Muscle of arm (tissue), 12 donors: ENCODE measurements around the gene DHRS11. TPM values are rescaled to one million over a fixed set of nuclear protein-coding genes. Genes with fewer than 3 reads are reported as not detected.
"Not testable (repeated sequence)": the region's sequence is repeated elsewhere in the genome, so short reads cannot be mapped to it uniquely, and the experiment has no call there.

Experiments used
- DNase-seq: peaks from one replicate; pipeline ENCODE4 v3.0.0-alpha.2; 2013
- polyA plus RNA-seq, 12 donors: library from polyadenylated mRNA; unstranded; fragments of 120-200 nt; gene quantifications; one replicate each; pipeline ENCODE4 v1.2.1, GENCODE V29; 2013; ENCODE audit not compliant: insufficient read length in 12 of 12

DHRS11 gene
- polyA plus RNA-seq, 12 donors = 4.9 to 30.6 (median 6.9) TPM; not detected in 1

DNA sequence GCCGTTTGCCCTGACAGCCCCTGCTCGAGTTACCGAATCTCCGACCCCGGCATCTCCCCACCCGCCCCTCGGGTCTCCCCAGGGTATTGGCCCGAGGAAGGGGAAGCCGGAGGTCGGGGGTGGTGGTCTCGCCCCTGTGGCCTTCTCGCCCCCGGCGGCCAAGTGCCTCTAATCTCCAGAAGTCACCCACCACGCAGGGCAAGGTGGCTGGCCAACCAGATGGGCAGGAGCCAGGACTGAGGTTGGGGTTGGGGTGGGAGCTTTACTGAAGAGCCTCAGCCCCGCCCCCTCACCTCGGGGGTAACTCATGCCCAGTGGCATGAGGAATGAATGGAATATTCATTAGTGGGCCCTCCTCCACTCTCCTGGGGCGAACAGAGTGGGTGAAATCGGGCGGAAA, 637 bp downstream of the DHRS11 start:
- DNase-seq = no peak

DNA sequence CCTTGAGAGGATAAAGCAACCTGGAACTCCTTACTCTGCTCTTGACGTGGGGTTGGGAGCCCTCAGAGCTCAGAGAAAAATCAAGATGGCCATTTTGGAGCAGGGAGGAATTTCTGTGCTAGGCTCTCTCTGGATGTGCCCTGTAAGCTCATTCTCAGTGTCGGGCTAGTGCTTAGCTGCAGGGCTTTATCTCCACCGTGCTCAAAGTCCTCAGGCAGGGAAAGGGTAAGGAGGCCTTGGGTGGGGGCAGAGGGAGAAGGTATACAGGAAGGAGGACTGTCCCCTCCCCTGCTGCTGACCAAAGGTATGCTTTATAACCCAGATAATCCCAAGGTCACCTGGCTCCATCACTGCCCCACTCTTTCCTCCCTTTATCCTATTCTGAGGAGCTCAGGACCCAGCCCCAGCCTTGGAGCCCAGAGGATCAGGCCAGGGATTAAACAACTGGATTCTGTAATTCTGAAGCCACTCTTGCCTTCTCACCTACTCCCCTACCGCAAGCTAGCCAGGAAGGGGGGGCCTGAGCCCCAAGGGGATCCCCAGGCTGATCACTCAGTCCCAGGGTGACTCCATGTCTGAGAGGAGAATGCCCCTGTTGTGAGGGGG, 1.1 kb downstream of the DHRS11 start:
- DNase-seq = no peak

DNA sequence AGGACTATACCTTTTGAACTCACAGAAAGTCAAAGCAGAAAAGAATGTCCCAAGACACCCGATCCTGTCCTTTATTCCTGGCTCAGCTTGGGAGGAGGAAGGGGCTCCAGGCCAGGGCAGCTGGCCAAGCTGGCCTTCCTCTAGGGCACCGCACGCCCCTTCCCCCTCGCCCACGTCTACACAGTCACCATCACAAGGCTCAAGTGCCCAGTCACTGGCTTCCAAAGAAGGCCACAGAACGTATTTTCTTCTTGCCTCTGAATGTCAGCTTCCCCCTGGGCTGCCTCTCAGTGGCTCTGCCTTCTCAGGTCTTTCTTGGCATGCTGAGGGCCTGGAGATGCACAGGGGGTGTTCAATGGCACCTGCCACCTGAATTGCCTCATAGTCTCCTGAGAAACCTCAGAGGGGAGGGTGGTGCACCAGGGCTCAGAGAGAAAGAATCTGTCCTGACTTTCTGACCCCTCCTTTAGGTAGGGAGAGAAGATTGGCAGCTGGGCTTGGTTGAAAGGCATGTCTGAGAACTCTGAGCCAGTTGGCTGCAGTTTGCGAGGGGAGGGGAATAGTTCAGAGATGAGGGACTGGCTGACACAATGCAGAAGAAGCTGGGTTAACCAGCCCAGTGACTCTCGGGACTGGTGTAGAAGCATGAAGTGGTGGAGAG, 2.1 kb downstream of the DHRS11 start:
- DNase-seq = no peak

DNA sequence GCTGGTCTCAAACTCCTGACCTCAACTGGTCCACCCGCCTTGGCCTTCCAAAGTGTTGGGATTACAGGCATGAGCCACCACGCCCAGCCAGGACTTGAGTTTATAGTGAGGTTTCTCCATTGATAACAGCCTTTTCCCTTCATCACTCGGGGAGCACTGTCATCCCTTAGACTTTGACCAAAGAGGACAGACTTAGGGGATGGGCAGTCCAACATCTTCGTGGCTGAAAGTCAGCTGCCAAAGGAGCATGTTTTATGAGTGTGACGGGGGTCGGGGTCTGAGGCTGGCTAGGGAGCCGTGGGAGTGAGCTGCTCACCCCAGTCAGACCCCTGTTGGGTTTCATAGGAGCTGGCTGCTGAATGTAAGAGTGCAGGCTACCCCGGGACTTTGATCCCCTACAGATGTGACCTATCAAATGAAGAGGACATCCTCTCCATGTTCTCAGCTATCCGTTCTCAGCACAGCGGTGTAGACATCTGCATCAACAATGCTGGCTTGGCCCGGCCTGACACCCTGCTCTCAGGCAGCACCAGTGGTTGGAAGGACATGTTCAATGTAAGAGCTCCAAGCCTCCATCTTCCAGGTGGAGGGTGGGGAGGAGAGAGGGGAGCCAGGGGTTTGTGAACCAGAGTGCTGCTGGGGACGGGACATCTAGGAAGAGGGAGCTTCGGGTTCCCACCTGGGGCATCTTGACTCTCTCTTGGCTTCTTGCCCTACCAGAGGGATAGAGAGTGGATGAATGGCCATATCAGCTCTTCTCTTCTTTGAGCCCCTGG, 3.1 kb downstream of the DHRS11 start:
- no peak for DNase-seq

DNA sequence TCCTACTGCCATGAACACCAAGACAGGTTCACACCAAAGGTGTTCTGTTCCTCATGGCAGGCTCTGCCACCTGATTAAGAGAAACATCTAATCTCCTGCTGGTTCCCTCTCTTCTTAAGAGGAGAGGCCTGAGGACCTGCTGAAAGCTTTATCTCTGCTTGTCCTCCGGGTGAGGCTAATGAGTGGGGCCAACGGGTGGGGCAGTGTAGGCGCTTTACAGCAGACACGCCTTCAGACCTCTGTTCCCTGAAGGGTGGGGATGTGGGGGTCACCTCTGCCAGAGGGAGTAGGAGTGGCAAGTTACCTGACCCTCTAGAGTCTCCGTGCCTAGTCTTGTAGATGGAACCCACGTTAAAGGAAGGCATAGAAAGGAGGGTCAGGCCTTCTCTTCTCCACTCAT, 5.5 kb downstream of the DHRS11 start:
- no peak for DNase-seq

DNA sequence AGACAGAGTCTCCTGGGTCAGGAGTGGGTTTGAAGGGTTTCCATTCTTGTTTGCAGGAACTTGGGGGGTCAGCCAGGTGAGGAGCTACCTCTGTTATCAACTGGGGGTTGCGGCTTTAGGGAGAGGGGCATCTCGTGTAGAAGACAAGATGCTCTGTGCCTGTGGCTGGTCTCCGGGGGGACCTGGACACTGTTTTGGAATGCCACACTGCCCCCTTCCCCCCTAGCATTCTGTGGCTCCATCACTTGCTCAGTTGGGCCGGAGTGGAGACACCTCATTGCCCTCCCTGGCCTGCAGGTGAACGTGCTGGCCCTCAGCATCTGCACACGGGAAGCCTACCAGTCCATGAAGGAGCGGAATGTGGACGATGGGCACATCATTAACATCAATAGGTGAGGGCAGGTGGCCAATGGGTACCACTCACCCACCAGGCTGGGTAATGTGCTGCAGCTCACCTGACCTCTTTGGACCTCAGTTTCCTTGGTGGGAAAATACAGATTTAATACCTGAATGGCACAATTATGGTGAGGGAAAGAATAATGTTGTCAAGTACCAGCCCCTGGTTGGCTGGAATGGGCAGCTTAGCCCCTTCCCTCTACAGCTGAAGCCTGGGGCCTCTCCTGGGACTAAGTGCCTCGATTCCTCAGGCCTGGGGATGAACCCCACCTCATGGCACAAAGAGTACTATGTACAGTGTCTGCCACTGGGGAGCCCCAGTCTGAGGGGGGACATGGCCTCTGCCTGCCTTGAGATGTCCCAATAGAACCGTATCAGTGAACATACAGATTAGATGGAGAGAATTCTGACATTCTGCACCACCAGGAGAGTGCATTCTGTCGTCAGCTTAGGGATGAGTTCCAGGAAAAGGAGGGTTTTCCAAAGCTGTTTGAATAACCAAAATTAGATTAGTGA, 6.4 kb downstream of the DHRS11 start:
- DNase-seq = no peak

DNA sequence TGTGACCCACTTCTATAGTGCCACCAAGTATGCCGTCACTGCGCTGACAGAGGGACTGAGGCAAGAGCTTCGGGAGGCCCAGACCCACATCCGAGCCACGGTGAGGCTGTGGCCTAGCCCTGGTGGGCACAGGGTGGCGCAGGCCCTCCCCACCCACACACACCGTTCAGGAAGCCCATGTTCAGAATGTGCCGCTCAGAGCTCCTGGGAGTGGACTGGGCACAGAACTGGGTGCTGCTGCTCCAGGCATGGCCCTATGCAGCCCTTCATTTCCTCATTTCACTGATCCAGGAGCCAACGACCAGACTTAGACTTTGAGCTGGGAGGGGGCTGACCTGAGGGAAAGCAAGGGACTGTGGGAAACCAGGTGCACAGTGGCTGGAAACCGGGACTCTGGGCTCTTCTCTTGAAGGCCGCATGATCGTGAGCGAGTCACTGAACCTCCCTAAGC, 7.3 kb downstream of the DHRS11 start:
- DNase-seq = no peak

DNA sequence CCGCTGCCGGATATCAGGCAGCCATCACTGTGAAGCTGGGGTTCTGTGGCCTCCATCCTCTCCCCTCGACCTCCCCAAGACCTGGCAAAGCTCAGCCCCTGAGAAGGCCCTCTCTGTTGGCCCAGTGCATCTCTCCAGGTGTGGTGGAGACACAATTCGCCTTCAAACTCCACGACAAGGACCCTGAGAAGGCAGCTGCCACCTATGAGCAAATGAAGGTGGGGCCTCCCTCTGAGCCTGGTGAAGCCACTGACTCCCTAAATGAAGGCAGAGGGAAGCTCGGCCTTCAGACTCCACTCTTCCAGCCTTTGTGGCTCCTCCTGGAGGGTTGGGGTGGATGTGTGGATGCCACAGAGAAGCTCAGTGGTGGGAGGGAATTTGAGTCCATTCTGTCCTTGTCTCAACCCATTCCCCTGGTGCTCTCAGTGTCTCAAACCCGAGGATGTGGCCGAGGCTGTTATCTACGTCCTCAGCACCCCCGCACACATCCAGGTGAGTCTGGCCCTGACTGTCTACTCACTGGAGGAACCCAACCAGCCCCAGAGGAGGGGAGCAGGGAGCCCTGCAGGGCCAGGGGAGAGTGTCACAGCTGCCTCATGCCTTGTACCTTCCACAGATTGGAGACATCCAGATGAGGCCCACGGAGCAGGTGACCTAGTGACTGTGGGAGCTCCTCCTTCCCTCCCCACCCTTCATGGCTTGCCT, 8.0 kb downstream of the DHRS11 start:
- no peak for DNase-seq

DNA sequence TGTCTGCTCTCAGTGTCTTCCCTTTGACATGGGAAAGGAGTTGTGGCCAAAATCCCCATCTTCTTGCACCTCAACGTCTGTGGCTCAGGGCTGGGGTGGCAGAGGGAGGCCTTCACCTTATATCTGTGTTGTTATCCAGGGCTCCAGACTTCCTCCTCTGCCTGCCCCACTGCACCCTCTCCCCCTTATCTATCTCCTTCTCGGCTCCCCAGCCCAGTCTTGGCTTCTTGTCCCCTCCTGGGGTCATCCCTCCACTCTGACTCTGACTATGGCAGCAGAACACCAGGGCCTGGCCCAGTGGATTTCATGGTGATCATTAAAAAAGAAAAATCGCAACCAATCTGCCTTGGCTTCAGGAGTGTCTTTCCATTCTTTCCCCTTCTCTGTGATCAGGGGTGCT, 8.8 kb downstream of the DHRS11 start:
- DNase-seq = no peak

DNA sequence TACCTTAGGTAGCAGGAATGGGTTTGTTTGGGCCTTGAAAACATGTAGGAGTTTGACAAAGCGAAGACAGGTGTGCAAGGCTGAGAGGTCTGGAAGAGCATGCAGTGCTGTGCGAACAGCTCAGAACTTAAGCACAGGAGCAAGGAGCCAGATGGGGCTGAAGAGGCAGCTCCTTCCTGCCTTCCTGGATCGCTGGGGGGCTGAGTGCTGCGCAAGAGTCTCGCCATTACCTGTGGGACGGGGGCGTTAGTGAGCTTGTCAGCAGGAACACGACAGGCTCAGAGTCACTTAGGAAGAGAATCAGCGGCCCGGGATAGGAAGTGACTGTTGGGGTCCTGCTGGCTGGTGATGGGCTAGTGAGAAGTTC, 9.2 kb downstream of the DHRS11 start:
- no peak for DNase-seq

DNA sequence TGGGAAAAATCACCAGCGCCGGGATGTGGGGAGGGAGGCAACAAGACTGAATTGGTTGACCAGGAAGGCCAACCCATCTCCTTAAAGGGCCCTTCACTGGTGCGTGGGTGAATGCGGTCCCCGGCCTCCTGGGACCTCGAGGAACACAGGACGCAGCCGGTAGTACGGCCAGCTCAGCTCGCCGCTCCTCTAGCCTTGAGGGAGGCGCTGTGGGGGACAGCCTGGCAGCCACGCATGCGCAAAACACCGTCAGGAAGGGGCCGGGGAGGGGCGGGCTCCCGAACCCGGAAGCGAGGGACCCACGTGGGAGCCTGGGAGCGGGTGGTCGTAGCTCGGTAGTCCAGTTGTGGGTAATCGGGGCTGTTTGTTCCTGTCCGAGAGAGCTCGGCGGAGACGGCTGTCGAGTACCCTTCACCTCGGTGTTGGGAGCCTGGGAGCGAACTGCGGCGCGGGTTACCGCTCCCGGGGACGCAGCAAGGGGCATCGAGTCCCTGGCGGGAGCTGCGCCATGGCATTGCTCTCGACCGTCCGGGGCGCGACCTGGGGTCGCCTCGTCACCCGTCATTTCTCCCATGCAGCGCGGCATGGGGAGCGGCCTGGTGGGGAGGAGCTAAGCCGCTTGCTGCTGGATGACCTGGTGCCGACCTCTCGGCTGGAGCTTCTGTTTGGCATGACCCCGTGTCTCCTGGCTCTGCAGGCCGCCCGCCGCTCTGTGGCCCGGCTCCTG, 9.8 kb downstream of the DHRS11 start, which contains the start of gene MRM1:
Gene MRM1, plus strand, starts transcription at position 281 of the 727 bp plus-strand sequence. Its CDS starts 228 bp downstream, at position 509.
- DNase-seq = peak; percentile 91

DNA sequence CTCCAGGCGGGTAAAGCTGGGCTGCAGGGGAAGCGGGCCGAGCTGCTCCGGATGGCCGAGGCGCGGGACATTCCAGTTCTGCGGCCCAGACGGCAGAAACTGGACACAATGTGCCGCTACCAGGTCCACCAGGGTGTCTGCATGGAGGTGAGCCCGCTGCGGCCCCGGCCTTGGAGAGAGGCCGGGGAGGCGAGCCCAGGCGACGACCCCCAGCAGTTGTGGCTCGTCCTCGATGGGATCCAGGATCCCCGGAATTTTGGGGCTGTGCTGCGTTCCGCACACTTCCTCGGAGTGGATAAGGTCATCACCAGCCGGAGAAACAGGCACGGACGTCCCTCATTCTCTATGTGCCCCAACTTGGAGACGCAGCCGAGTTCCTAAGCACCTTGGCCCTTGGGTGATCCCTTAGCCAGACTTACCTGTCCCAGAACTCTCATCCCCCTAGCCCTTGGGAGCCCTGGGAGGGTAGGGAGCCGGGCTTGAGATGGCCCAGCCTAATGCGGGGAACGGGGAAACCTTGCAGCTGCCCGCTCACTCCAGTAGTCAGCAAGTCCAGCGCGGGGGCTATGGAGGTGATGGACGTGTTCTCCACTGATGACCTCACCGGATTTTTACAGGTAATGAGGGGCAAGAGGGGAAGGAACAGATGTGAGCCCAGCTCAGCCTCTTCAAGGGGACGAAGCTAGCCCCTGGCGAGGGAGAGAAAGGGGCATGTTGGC, 10.5 kb downstream of the DHRS11 start:
- no peak for DNase-seq

DNA sequence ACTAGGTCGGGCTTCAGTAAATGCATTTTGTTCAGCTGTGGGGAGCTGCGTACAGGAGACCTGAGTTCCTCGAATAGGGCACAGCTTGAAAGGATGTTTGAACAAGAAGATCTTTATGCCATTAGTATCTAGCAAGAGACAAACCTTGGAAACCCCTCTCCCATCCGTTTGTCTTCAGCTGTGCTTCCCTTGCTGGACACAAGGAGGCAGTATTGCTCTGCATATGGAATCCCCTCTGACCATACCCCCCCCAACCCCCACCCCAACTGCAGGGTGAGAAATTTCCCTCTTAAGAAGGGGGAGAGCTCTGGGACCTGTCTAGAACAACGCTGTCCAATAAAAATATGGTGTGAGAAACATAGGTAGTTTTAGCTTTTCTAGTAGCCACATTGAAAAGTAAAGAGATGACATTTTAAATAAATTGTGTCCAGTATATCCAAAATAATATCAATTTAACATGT, 11.3 kb downstream of the DHRS11 start:
- DNase-seq = no peak

DNA sequence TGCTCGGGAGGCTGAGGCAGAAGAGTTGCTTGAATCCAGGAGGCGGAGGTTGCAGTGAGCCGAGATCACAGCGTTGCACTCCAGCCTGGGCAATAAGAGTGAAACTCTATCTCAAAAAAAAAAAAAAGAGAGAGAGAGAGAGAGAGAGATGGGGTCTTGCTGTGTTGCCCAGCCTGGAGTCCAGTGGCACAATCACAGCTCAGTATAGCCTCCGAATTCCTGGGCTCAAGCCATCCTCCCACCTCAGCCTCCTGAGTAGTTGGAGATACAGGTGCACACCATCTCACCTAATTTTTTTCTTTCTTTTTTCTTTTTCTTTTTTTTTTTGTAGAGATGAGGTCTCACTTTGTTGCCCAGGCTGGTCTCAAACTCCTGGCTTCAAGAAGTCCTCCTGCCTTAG, 13.3 kb downstream of the DHRS11 start:
- not testable (repeated sequence) for DNase-seq

DNA sequence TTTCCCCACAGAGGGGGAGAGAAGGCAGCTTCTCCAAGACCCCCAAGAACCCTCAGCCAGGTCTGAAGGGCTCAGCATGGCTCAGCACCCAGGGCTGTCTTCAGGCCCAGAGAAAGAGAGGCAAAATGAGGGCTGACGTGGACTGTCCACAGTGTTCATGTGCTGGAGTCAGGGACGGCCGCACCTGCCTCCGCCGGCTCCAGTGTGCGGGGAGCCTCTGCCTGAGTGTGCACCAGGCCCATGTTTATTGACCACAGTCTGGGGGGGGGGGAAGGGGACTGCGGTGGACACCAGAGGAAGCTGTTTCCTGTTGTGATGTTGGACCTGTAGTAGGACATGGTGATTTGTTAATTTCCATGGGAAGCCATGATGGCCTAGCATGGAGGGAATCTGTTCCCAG, 16.6 kb downstream of the DHRS11 start:
- DNase-seq = no peak

DNA sequence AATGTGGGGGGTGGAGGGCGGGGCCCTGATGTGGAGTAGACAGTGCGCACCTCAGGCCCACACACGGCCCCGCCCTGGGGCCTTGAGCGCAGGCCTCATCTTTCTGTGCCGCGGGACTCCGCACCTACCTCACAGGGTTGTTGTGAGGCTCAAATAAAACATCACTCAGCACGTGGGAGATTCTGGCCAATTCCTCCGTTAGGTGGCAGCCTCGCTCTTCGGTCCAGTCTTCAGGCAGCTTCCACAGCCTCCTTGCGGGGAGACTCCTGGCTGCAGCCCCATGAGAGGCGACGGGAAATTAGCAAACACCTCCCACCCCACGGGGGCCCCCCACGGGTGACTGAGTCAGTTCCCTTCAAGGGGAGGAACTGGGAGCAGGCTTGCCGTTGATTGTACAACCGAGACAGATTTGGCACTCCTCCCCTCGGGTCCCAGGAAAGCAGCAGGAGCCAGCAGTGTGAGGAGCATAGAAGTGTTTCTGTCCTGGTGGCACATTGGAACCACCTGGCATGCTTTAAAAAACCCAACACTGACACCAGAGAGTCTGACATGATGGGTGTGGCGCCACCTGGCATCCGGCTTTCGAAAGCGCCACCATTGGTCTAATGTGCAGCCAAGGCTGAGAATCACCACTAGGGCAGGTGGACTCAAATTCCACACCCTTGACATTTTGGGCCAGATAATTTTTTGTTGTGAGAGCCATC, 17.3 kb downstream of the DHRS11 start:
- peak; percentile 44 for DNase-seq

DNA sequence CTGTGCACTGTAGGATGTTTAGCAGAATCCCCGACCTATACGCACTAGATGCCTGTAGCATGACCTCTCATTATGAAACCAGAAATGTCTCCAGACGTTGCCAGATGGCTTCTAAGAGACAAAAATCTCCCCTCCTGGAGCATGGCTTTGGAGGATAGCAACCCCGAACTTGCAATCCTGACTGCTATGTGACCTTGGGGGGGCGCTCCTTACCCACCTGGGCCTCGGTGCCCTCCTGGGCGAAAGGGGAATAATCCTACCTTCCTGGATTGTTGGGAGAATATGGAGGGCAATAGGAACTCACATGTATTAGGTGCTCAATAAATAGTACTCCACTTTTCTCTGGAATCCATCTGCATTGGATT, 17.8 kb downstream of the DHRS11 start:
- DNase-seq = no peak

DNA sequence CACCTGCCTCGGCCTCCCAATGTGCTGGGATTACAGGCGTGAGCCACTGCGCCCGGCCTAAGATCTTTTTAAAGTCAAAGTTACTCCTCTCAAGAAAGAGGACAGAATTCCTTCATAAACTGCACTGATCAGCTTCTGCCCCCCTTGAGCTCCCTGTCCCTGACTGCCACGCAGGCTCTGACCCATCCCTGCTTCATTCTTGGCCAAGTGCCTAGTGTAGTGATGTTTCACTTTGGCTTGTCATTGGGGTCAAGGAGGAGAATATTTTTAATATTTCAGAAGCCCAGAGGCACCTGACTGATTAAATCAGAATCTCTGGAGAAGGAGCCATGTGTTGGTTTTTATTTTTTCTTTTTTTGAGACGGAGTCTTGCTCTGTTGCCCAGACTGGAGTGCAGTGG, 18.8 kb downstream of the DHRS11 start:
- no peak for DNase-seq
